Caco-2 (cell line): ENCODE measurements around the gene SYAP1. TPM values are rescaled to one million over a fixed set of nuclear protein-coding genes. Genes with fewer than 3 reads are reported as not detected.
"Not testable (repeated sequence)": the region's sequence is repeated elsewhere in the genome, so short reads cannot be mapped to it uniquely, and the experiment has no call there.

Experiments
- BruUV-seq: library from RNA; stranded (reverse); fragments of 400-500 nt; replicated peaks from 2 replicates; lab custom pipeline; 2021; lab: Mats Ljungman, UMichigan
- CTCF ChIA-PET: fragments of 300-600 bp; sonication (Branson Sonifier 250); formaldehyde crosslinking; loops from one replicate; lab custom pipeline; 2022; ENCODE audit warnings: antibody characterized with exemption; lab: Charles Lee
- POLR2A ChIA-PET: fragments of 300-600 bp; sonication (Branson Sonifier 250); formaldehyde crosslinking; loops from one replicate; lab custom pipeline; 2022; ENCODE audit warnings: antibody characterized with exemption; lab: Charles Lee
- DNase-seq, 2 experiments: peaks; one replicate each; pipeline versions ENCODE4 v3.0.0 to v3.0.0-alpha.2; 2020 to 2022
- H3K27me3 ChIP-seq: replicated peaks from 2 replicates; pipeline ENCODE4 v1.6.0; 2011; ENCODE audit warnings: low read length; ENCODE audit not compliant: control insufficient read depth, insufficient read depth
- H3K36me3 ChIP-seq: 2 replicates; pipeline ENCODE4 v1.5.1; 2011; ENCODE audit warnings: low read length; ENCODE audit not compliant: control insufficient read depth, insufficient read depth
- H3K4me1 ChIP-seq: fragments of 250-450 bp; sonication (Bioruptor Pico); 2 replicates; pipeline ENCODE4 v1.5.1; 2020; ENCODE audit warnings: mild to moderate bottlenecking
- H3K4me3 ChIP-seq: 2 replicates; pipeline ENCODE4 v1.5.1; 2011; ENCODE audit warnings: low read depth, mild to moderate bottlenecking, control low read depth, low read length
- H3K9me3 ChIP-seq: fragments of 250-450 bp; sonication (Bioruptor Pico); 2 replicates; pipeline ENCODE4 v1.5.1; 2020; ENCODE audit warnings: mild to moderate bottlenecking, moderate library complexity
- H3K27ac Mint-ChIP-seq: one replicate; pipeline ENCODE4 v1.8.0; 2022; ENCODE audit warnings: mixed read lengths; ENCODE audit not compliant: unreplicated experiment
- H3K27me3 Mint-ChIP-seq: one replicate; pipeline ENCODE4 v1.8.0; 2022; ENCODE audit warnings: mixed read lengths; ENCODE audit not compliant: insufficient read depth, unreplicated experiment
- H3K36me3 Mint-ChIP-seq: one replicate; pipeline ENCODE4 v1.8.0; 2022; ENCODE audit warnings: mild to moderate bottlenecking, mixed read lengths; ENCODE audit not compliant: insufficient read depth, unreplicated experiment
- H3K4me1 Mint-ChIP-seq: one replicate; pipeline ENCODE4 v1.8.0; 2022; ENCODE audit warnings: low read depth, mixed read lengths; ENCODE audit not compliant: unreplicated experiment
- H3K4me3 Mint-ChIP-seq: one replicate; pipeline ENCODE4 v1.8.0; 2022; ENCODE audit warnings: mild to moderate bottlenecking, moderate library complexity, mixed read lengths; ENCODE audit not compliant: unreplicated experiment
- H3K9me3 Mint-ChIP-seq: one replicate; pipeline ENCODE4 v1.8.0; 2022; ENCODE audit warnings: mixed read lengths; ENCODE audit not compliant: unreplicated experiment
- intact Hi-C: fragments of 100-400 bp; cut with micrococcal nuclease; formaldehyde crosslinking; loops from one replicate; pipeline ENCODE4 v1.10.0; 2022; ENCODE audit not compliant: unreplicated experiment
- total RNA-seq: library from RNA; stranded (reverse); gene quantifications from 2 replicates; pipeline ENCODE4 v1.2.3, GENCODE V29; 2022
- TF ChIP-seq, protein P1 (sequence below), 2 experiments: fragments of 200-600 bp in 1 of 2; IDR thresholded peaks; 1 replicate in 1 of 2; 2 replicates in 1 of 2; pipeline versions ENCODE4 v1.5.1 to v1.8.0; 2011 to 2022; ENCODE audit warnings: antibody characterized with exemption in 1 of 2, control low read depth in 1 of 2, inconsistent platforms in 1 of 2, low read depth in 1 of 2, low read length in 1 of 2, mild to moderate bottlenecking in 1 of 2, moderate library complexity in 1 of 2; ENCODE audit not compliant: insufficient read depth in 1 of 2, severe bottlenecking in 1 of 2, unreplicated experiment in 1 of 2

Gene SYAP1
- total RNA-seq, 1 experiment from 2014 or later, result 32.8 TPM

DNA sequence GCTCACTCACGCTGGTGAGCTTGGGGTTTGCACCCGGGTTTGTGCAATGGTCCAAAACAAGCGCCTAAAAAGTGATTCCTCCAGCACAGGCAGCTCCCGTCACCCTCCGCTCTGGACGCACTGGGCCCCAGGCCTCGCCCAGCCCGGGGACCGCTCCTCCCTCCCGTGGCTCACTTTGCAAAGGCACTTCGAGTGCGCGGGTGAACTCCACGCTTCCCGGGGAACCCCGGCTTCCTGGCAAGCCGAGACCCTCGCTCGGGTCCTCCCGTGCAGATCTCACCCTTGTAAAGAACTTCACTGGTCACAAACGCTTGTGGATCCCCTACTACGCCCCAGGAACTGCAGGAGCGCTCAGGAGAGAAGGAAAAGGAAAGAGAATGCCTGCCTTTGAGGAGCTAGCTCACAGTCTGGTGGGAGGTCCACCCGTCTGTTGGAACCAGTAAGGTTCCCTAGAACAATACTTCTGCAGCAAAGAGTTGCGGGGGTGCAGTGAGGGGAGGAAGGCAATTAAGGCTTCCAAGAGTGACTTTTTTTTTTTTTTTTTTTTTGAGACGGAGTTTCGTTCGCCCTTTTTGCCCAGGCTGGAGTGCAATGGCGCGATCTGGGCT, 6.8 kb upstream of the SYAP1 start, which contains the start of gene CTPS2:
Gene CTPS2 (minus strand): TSS at position 122 of the 608 bp plus-strand sequence. CDS start 9,767 bp downstream, outside the sequence.
- no TSS peak for BruUV-seq
- Mint-ChIP-seq H3K4me3 (peak within 1 kb of the TSS; percentile 83), H3K9me3 (no peaks in the 10 kb centered on the region), H3K27ac (peak within 1 kb of the TSS; percentile 79), H3K36me3 (peaks cover 5% of the 10 kb centered on the region), H3K27me3 (no peaks in the 10 kb centered on the region), H3K4me1 (no peaks in the 10 kb centered on the region)
- ChIA-PET POLR2A (interaction anchor here (0.6 to 1.0 kb wide), 2 partner anchors 10 to 30 kb away, joined by 3 to 4 read pairs; no protein-coding TSS in a partner anchor), CTCF (interaction anchor here (0.7 kb wide), 1 partner anchor 1410 kb away, joined by 7 read pairs; no protein-coding TSS in a partner anchor)
- H3K4me3 ChIP-seq, result peak within 1 kb of the TSS; percentile 75
- no peaks in the 10 kb centered on the region for H3K36me3 ChIP-seq
- intact Hi-C loops, result loop anchor here (10.0 kb wide), 1 partner anchor 858 kb away; the partner anchor contains the start of gene AP1S2
- no peaks in the 10 kb centered on the region for H3K27me3 ChIP-seq
- TF ChIP-seq, protein P1, sequence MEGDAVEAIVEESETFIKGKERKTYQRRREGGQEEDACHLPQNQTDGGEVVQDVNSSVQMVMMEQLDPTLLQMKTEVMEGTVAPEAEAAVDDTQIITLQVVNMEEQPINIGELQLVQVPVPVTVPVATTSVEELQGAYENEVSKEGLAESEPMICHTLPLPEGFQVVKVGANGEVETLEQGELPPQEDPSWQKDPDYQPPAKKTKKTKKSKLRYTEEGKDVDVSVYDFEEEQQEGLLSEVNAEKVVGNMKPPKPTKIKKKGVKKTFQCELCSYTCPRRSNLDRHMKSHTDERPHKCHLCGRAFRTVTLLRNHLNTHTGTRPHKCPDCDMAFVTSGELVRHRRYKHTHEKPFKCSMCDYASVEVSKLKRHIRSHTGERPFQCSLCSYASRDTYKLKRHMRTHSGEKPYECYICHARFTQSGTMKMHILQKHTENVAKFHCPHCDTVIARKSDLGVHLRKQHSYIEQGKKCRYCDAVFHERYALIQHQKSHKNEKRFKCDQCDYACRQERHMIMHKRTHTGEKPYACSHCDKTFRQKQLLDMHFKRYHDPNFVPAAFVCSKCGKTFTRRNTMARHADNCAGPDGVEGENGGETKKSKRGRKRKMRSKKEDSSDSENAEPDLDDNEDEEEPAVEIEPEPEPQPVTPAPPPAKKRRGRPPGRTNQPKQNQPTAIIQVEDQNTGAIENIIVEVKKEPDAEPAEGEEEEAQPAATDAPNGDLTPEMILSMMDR (IDR thresholded peaks at IDR 0.05; ENCODE audit: insufficient read depth in 1 of 2, low read depth in 1 of 2, low read length in 1 of 2, severe bottlenecking in 1 of 2, unreplicated experiment in 1 of 2), result no peak
- no peaks in the 10 kb centered on the region for H3K9me3 ChIP-seq
- H3K4me1 ChIP-seq, result no peaks in the 10 kb centered on the region
- peak; percentile 65 to 71 for DNase-seq

DNA sequence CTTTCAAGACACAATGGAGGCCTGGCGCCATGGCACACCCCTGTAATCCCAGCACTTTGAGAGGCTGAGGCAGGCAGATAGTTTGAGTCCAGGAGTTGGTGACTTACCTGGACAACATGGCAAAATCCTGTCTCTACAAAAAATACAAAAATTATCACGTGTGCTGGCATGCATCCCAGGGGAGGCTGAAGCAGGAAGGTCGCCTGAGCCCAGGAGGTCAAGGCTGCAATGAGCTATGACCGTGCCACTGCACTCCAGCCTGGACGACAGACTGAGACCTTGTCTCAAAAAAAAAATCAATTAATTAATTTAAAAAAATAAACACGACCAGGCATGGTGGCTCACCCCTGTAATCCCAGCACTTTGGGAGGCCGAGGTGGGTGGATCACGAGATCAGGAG, 4.9 kb upstream of the SYAP1 start:
- Histone ChIP-seq H3K9me3 (no peaks in the 10 kb centered on the region), H3K4me3 (no peak overlapping the region), H3K27me3 (no peaks in the 10 kb centered on the region), H3K36me3 (no peaks in the 10 kb centered on the region), H3K4me1 (no peaks in the 10 kb centered on the region)
- intact Hi-C loops, result loop anchor here (10.0 kb wide), 1 partner anchor 860 kb away; the partner anchor contains the start of gene AP1S2
- Mint-ChIP-seq H3K9me3 (no peaks in the 10 kb centered on the region), H3K36me3 (peaks cover 9% of the 10 kb centered on the region), H3K4me1 (no peaks in the 10 kb centered on the region), H3K27ac (no peak overlapping the region), H3K27me3 (no peaks in the 10 kb centered on the region), H3K4me3 (no peak overlapping the region)
- TF ChIP-seq, protein P1 (IDR thresholded peaks at IDR 0.05; ENCODE audit: insufficient read depth in 1 of 2, low read depth in 1 of 2, low read length in 1 of 2, severe bottlenecking in 1 of 2, unreplicated experiment in 1 of 2), result no peak
- no peak for DNase-seq
- CTCF ChIA-PET, result no interaction called here
- no TSS peak for BruUV-seq
- POLR2A ChIA-PET, result no interaction called here

DNA sequence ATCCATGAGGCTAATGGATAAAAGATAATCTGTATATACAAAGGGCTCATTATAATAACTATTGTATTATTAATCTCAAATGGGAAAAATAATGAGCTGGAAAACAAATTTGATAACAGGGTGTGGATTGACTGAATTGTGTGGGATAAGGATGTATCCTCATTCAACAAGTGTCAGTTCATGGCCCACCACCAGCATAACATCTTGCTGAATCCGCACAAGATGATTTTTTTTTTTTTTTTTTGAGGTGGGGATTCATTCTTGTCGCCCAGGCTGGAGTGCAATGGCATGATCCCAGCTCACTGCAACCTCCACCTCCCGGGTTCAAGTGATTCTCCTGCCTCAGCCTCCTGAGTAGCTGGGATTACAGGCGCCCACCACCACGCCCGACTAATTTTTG, 3.8 kb upstream of the SYAP1 start:
- H3K4me3 Mint-ChIP-seq, CTCF ChIA-PET: not testable (repeated sequence)
- intact Hi-C loops, result loop anchor here (10.0 kb wide), 1 partner anchor 861 kb away; the partner anchor contains the start of gene AP1S2

DNA sequence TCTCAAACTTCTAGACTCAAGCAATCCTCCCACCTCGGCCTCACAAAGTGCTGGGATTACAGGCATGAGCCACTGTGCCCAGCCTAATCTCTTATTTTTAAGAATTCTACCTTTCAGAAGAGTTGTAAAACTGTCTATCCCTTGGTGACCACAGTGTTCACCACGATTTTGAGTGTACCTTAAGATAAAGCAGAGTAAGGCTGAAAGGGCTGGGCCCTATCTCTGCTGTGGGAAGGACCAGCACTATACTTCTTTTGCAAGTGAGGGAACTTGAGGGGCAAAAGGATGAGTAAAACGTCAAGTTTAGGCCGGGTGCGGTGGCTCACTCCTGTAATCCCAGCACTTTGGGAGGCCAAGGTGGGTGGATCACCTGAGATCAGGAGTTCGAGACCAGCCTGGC, 3.0 kb upstream of the SYAP1 start:
- H3K4me3 Mint-ChIP-seq, H3K36me3 Mint-ChIP-seq, H3K4me3 ChIP-seq, H3K9me3 ChIP-seq, H3K27ac Mint-ChIP-seq, H3K36me3 ChIP-seq, H3K4me1 ChIP-seq, H3K27me3 ChIP-seq, H3K27me3 Mint-ChIP-seq, H3K9me3 Mint-ChIP-seq, CTCF ChIA-PET, DNase-seq, BruUV-seq, POLR2A ChIA-PET, H3K4me1 Mint-ChIP-seq: not testable (repeated sequence)
- intact Hi-C loops, result loop anchor here (10.0 kb wide), 1 partner anchor 862 kb away; the partner anchor contains the start of gene AP1S2

More for the DNA sequence above, 3.8 kb upstream of the SYAP1 start:
- DNase-seq, POLR2A ChIA-PET, H3K36me3 Mint-ChIP-seq, H3K9me3 ChIP-seq, H3K4me1 ChIP-seq, H3K27me3 ChIP-seq, BruUV-seq, H3K27me3 Mint-ChIP-seq, H3K36me3 ChIP-seq, H3K9me3 Mint-ChIP-seq, H3K27ac Mint-ChIP-seq, H3K4me1 Mint-ChIP-seq, H3K4me3 ChIP-seq: not testable (repeated sequence)
